Panc1 (cell line): ENCODE data around the gene FBF1.

Source experiments
- POLR2AphosphoS5 ChIP-seq: IDR thresholded peaks from 2 replicates; pipeline ENCODE4 v1.6.1; 2012; ENCODE audit warnings: mild to moderate bottlenecking, low read depth, low read length, moderate library complexity
- SIN3A ChIP-seq: IDR thresholded peaks from 2 replicates; pipeline ENCODE4 v1.6.1; 2012; ENCODE audit warnings: low read depth, mild to moderate bottlenecking, low read length, moderate library complexity, borderline replicate concordance; ENCODE audit not compliant: insufficient read depth
- TF ChIP-seq, protein P1 (sequence below): fragments of 450-650 bp; IDR thresholded peaks from 2 replicates; pipeline ENCODE4 v1.5.1; 2017; ENCODE audit warnings: mild to moderate bottlenecking
- TF ChIP-seq, protein P2 (sequence below), 2 experiments: IDR thresholded peaks; 2 replicates each; pipeline ENCODE4 v1.6.1; 2011 to 2012; ENCODE audit warnings: low read depth in 2 of 2, control low read depth in 1 of 2, low read length in 1 of 2, mild to moderate bottlenecking in 1 of 2, moderate library complexity in 1 of 2; ENCODE audit not compliant: insufficient read depth in 1 of 2

DNA sequence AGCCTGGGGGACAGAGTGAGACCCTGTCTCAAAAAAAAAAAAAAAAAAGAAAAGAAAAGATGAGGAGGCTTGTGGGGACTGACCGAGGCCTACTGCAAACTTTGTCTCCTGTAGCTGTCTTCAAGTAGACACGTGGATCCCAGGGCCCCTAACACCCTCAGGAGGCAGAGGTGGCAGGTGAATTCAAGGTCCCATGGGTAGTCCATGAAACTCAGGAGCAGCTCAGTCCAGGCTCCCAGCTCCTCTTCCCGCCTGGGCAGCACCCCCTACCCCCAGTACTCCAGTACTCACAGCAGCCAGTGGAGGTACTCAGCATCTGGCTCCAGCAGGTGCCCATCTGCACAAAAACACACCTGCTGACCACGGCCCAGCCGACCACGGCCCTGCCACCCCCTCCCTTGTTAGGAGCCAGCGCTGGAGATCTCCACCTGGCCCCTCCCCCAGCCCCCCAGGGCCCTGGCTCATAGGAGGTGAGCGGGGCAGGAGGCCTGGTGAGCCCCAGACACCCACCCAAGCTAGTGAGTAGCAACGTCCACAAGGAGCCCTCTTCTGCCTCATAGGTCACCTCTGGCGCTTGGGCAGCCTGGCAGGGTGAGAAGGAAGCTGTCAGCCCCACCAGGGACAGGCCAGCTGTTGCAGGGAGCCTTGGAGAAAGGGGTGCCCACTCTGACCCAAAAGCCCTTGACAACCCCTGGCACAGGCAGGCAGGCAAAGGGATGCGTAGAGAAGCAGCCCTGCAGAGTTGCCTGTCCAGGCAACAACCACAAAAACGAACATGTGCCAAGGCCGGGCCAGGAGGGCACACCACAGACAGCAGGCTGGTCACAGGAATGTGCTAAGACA lies 39.9 kb downstream of the FBF1 start:
- TF ChIP-seq, protein P1, sequence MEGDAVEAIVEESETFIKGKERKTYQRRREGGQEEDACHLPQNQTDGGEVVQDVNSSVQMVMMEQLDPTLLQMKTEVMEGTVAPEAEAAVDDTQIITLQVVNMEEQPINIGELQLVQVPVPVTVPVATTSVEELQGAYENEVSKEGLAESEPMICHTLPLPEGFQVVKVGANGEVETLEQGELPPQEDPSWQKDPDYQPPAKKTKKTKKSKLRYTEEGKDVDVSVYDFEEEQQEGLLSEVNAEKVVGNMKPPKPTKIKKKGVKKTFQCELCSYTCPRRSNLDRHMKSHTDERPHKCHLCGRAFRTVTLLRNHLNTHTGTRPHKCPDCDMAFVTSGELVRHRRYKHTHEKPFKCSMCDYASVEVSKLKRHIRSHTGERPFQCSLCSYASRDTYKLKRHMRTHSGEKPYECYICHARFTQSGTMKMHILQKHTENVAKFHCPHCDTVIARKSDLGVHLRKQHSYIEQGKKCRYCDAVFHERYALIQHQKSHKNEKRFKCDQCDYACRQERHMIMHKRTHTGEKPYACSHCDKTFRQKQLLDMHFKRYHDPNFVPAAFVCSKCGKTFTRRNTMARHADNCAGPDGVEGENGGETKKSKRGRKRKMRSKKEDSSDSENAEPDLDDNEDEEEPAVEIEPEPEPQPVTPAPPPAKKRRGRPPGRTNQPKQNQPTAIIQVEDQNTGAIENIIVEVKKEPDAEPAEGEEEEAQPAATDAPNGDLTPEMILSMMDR: no peak
- TF ChIP-seq POLR2AphosphoS5 (no peak), SIN3A (no peak)
- TF ChIP-seq, protein P2, sequence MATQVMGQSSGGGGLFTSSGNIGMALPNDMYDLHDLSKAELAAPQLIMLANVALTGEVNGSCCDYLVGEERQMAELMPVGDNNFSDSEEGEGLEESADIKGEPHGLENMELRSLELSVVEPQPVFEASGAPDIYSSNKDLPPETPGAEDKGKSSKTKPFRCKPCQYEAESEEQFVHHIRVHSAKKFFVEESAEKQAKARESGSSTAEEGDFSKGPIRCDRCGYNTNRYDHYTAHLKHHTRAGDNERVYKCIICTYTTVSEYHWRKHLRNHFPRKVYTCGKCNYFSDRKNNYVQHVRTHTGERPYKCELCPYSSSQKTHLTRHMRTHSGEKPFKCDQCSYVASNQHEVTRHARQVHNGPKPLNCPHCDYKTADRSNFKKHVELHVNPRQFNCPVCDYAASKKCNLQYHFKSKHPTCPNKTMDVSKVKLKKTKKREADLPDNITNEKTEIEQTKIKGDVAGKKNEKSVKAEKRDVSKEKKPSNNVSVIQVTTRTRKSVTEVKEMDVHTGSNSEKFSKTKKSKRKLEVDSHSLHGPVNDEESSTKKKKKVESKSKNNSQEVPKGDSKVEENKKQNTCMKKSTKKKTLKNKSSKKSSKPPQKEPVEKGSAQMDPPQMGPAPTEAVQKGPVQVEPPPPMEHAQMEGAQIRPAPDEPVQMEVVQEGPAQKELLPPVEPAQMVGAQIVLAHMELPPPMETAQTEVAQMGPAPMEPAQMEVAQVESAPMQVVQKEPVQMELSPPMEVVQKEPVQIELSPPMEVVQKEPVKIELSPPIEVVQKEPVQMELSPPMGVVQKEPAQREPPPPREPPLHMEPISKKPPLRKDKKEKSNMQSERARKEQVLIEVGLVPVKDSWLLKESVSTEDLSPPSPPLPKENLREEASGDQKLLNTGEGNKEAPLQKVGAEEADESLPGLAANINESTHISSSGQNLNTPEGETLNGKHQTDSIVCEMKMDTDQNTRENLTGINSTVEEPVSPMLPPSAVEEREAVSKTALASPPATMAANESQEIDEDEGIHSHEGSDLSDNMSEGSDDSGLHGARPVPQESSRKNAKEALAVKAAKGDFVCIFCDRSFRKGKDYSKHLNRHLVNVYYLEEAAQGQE (IDR thresholded peaks at IDR 0.05; ENCODE audit: insufficient read depth in 1 of 2, low read depth in 2 of 2, low read length in 1 of 2): no peak
